ENCODE results near the gene SLC36A3. TPM values are rescaled to one million over a fixed set of nuclear protein-coding genes. Genes with fewer than 3 reads are reported as not detected.
"Not testable (repeated sequence)": the region's sequence is repeated elsewhere in the genome, so short reads cannot be mapped to it uniquely, and the experiment has no call there.

SLC36A3 gene
- total and polyA plus RNA-seq, 2 donors from 2014 or later = not detected

GRCh38 chr5:151258201-151258611 is 45.4 kb downstream of the SLC36A3 start:
- peaks cover 0 to 14% (median 9%) of the 10 kb centered on the region in 3 donors for H3K4me1 ChIP-seq (ENCODE audit: control insufficient read depth in 2 of 3, insufficient read depth in 2 of 3, low read depth in 1 of 3, low read length in 3 of 3)
- FAIRE-seq = no peak
- H3K4me3 ChIP-seq (ENCODE audit: low read length in 3 of 3) = no peak overlapping the region
- H3K9ac ChIP-seq (ENCODE audit: low read length in 3 of 3) = no peak overlapping the region
- DNase-seq = no peak
- H3K36me3 ChIP-seq (ENCODE audit: control insufficient read depth in 2 of 3, insufficient read depth in 3 of 3, low read length in 3 of 3) = no peaks in the 10 kb centered on the region
- H3K27me3 ChIP-seq (ENCODE audit: control insufficient read depth, insufficient read depth, low read length) = no peaks in the 10 kb centered on the region
- no peak overlapping the region for H3K27ac ChIP-seq (ENCODE audit: low read depth in 2 of 2, low read length in 2 of 2)
- H3K9me3 ChIP-seq (ENCODE audit: control insufficient read depth in 2 of 3, insufficient read depth in 1 of 3, low read length in 3 of 3) = no peaks in the 10 kb centered on the region
- intact Hi-C loops (cut with DNase I) = no loop called here
- TF ChIP-seq CTCF (IDR thresholded peaks at IDR 0.05; ENCODE audit: borderline replicate concordance, extremely low read depth, insufficient read depth) = no peak

- no peak overlapping the region for H3K9ac ChIP-seq (ENCODE audit: low read length in 3 of 3)
- peaks cover 0 to 14% (median 9%) of the 10 kb centered on the region in 3 donors for H3K4me1 ChIP-seq (ENCODE audit: control insufficient read depth in 2 of 3, insufficient read depth in 2 of 3, low read depth in 1 of 3, low read length in 3 of 3)
- no peaks in the 10 kb centered on the region for H3K9me3 ChIP-seq (ENCODE audit: control insufficient read depth in 2 of 3, insufficient read depth in 1 of 3, low read length in 3 of 3)
- no peak overlapping the region for H3K27ac ChIP-seq (ENCODE audit: low read depth in 2 of 2, low read length in 2 of 2)
- H3K27me3 ChIP-seq (ENCODE audit: control insufficient read depth, insufficient read depth, low read length) = no peaks in the 10 kb centered on the region
- intact Hi-C loops (cut with DNase I) = no loop called here
- no peak overlapping the region for H3K4me3 ChIP-seq (ENCODE audit: low read length in 3 of 3)
- DNase-seq = peak in 1 of 5 donors; percentile 10
- H3K36me3 ChIP-seq (ENCODE audit: control insufficient read depth in 2 of 3, insufficient read depth in 3 of 3, low read length in 3 of 3) = no peaks in the 10 kb centered on the region
- no peak for TF ChIP-seq CTCF (IDR thresholded peaks at IDR 0.05; ENCODE audit: borderline replicate concordance, extremely low read depth, insufficient read depth)
- no peak for FAIRE-seq
Observed at GRCh38 chr5:151257731-151258181, 45.8 kb downstream of the SLC36A3 start.

- Histone ChIP-seq H3K9ac (ENCODE audit: low read length in 3 of 3) (no peak overlapping the region), H3K4me3 (ENCODE audit: low read length in 3 of 3) (no peak overlapping the region), H3K36me3 (ENCODE audit: control insufficient read depth in 2 of 3, insufficient read depth in 3 of 3, low read length in 3 of 3) (no peaks in the 10 kb centered on the region), H3K27me3 (ENCODE audit: control insufficient read depth, insufficient read depth, low read length) (no peaks in the 10 kb centered on the region), H3K9me3 (ENCODE audit: control insufficient read depth in 2 of 3, insufficient read depth in 1 of 3, low read length in 3 of 3) (no peaks in the 10 kb centered on the region), H3K4me1 (ENCODE audit: control insufficient read depth in 2 of 3, insufficient read depth in 2 of 3, low read depth in 1 of 3, low read length in 3 of 3) (peaks cover 0 to 16% (median 13%) of the 10 kb centered on the region in 3 donors), H3K27ac (ENCODE audit: low read depth in 2 of 2, low read length in 2 of 2) (no peak overlapping the region)
- peak in 1 of 5 donors; percentile 6 for DNase-seq
- TF ChIP-seq CTCF (IDR thresholded peaks at IDR 0.05; ENCODE audit: borderline replicate concordance, extremely low read depth, insufficient read depth) = no peak
- no peak for FAIRE-seq
- intact Hi-C loops (cut with DNase I) = no loop called here
Observed at GRCh38 chr5:151255621-151256286, 47.8 kb downstream of the SLC36A3 start.

GRCh38 chr5:151254990-151255389 is 48.6 kb downstream of the SLC36A3 start:
- H3K4me3 ChIP-seq (ENCODE audit: low read length in 3 of 3); H3K27ac ChIP-seq (ENCODE audit: low read depth in 2 of 2, low read length in 2 of 2); FAIRE-seq; H3K27me3 ChIP-seq (ENCODE audit: control insufficient read depth, insufficient read depth, low read length); intact Hi-C loops (cut with DNase I); H3K36me3 ChIP-seq (ENCODE audit: control insufficient read depth in 2 of 3, insufficient read depth in 3 of 3, low read length in 3 of 3); H3K9ac ChIP-seq (ENCODE audit: low read length in 3 of 3); DNase-seq; H3K9me3 ChIP-seq (ENCODE audit: control insufficient read depth in 2 of 3, insufficient read depth in 1 of 3, low read length in 3 of 3): not testable (repeated sequence)
- peaks cover 0 to 16% (median 13%) of the 10 kb centered on the region in 3 donors for H3K4me1 ChIP-seq (ENCODE audit: control insufficient read depth in 2 of 3, insufficient read depth in 2 of 3, low read depth in 1 of 3, low read length in 3 of 3)

All from kidney (tissue), 14 donors.